ENCODE results near the gene MSX1.

DNA sequence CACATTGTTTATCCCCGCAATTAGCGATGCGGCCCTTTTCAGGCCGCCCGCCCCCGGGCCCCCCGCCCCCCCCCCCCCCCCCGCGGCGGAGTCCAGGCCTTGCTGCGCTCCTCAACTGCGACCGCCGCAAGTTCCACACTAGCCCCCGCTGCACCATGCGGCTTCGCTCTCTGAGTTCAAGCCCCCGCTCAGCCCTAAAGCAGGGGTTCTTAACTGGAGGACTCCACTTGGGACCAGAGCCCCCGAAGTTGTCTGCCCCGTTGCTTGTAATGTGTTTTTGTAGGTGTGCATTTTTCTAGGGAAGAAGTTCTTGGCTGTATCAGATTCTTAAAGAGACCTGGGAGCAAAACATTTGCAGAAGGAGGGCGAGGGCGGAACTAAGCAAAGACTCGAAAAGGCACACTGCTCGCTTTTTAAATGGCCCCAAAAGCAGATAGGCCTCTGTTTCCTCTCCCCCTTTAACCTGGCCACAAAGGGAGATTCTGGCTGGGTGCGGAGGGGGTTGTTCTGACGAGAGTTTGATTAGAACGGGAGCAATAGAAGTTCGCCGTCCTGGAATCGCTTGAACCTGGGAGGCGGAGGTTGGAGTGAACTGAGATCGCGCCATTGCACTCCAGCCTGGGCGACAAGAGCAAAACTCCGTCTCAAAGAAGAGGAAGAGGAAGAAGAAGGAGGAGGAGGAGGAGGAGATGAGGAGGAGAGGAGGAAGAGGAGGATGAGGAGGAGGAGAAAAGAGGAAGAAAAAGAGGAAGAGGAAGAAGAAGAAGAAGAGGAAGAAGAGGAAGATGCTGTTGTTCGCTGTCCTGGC, 2.3 kb upstream of the MSX1 start:
- no peak for TF ChIP-seq YY1 (IDR thresholded peaks at IDR 0.05; ENCODE audit: low read depth, low read length)
- TF ChIP-seq POLR2AphosphoS5 (IDR thresholded peaks at IDR 0.05; ENCODE audit: low read depth, low read length), result no peak
- TF ChIP-seq, protein P1, sequence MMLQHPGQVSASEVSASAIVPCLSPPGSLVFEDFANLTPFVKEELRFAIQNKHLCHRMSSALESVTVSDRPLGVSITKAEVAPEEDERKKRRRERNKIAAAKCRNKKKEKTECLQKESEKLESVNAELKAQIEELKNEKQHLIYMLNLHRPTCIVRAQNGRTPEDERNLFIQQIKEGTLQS (IDR thresholded peaks at IDR 0.05; ENCODE audit: insufficient read depth, low read depth, low read length), result no peak
- TF ChIP-seq RAD21 (IDR thresholded peaks at IDR 0.05 in 1 of 2, conservative IDR thresholded peaks at IDR 0.05 in 1 of 2; ENCODE audit: low read depth in 2 of 2, low read length in 2 of 2), result no peak
- no peak for TF ChIP-seq TCF12 (IDR thresholded peaks at IDR 0.05; ENCODE audit: low read depth, low read length)
- TF ChIP-seq, protein P2, sequence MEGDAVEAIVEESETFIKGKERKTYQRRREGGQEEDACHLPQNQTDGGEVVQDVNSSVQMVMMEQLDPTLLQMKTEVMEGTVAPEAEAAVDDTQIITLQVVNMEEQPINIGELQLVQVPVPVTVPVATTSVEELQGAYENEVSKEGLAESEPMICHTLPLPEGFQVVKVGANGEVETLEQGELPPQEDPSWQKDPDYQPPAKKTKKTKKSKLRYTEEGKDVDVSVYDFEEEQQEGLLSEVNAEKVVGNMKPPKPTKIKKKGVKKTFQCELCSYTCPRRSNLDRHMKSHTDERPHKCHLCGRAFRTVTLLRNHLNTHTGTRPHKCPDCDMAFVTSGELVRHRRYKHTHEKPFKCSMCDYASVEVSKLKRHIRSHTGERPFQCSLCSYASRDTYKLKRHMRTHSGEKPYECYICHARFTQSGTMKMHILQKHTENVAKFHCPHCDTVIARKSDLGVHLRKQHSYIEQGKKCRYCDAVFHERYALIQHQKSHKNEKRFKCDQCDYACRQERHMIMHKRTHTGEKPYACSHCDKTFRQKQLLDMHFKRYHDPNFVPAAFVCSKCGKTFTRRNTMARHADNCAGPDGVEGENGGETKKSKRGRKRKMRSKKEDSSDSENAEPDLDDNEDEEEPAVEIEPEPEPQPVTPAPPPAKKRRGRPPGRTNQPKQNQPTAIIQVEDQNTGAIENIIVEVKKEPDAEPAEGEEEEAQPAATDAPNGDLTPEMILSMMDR (IDR thresholded peaks at IDR 0.05; ENCODE audit: control extremely low read depth in 1 of 3, insufficient read depth in 1 of 3, low read depth in 1 of 3, low read length in 3 of 3), result no peak
- TF ChIP-seq EP300 (IDR thresholded peaks at IDR 0.05; ENCODE audit: borderline replicate concordance in 1 of 2, low read depth in 2 of 2, low read length in 2 of 2), result no peak
- no peak for TF ChIP-seq PHF8 (conservative IDR thresholded peaks at IDR 0.05; ENCODE audit: low read depth, low read length)
- TF ChIP-seq SP4 (IDR thresholded peaks at IDR 0.05; ENCODE audit: low read length), result no peak
- no peak for TF ChIP-seq TAF1 (IDR thresholded peaks at IDR 0.05; ENCODE audit: low read depth, low read length)
- TF ChIP-seq, protein P3, sequence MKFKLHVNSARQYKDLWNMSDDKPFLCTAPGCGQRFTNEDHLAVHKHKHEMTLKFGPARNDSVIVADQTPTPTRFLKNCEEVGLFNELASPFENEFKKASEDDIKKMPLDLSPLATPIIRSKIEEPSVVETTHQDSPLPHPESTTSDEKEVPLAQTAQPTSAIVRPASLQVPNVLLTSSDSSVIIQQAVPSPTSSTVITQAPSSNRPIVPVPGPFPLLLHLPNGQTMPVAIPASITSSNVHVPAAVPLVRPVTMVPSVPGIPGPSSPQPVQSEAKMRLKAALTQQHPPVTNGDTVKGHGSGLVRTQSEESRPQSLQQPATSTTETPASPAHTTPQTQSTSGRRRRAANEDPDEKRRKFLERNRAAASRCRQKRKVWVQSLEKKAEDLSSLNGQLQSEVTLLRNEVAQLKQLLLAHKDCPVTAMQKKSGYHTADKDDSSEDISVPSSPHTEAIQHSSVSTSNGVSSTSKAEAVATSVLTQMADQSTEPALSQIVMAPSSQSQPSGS (IDR thresholded peaks at IDR 0.05; ENCODE audit: low read length), result no peak
